Dermis microvascular lymphatic vessel endothelial cell (primary cell): ENCODE data around the gene SUV39H2. TPM values are rescaled to one million over a fixed set of nuclear protein-coding genes. Genes with fewer than 3 reads are reported as not detected.
"Not testable (repeated sequence)": the region's sequence is repeated elsewhere in the genome, so short reads cannot be mapped to it uniquely, and the experiment has no call there.

Source experiments
- DNase-seq, 2 donors: peaks; one replicate each; pipeline versions ENCODE4 v3.0.0 to v3.0.0-alpha.2; 2010; ENCODE audit warnings: low read depth in 2 of 2
- total RNA-seq: library from RNA; depleted of rRNA; stranded (reverse); fragments of >200 nt; gene quantifications from 2 replicates; pipeline ENCODE4 v1.2.1, GENCODE V29; 2014

Gene SUV39H2
- 9.9 and 12.2 TPM in 2 replicates for total RNA-seq

- peak; percentile 81 to 97 for DNase-seq
These were observed at the start of gene SUV39H2 for GRCh38 chr10:14878266-14879123. Gene SUV39H2, plus strand, starts transcription at chr10:14878866. Its CDS starts 23 bp downstream, at chr10:14878889.

- DNase-seq = no peak
These were observed 45.6 kb upstream of the SUV39H2 start for GRCh38 chr10:14833106-14833505.

- DNase-seq = no peak
These were observed 42.5 kb upstream of the SUV39H2 start for GRCh38 chr10:14836208-14836607.

- no peak for DNase-seq
These were observed 41.5 kb upstream of the SUV39H2 start for GRCh38 chr10:14837003-14837756.

- peak; percentile 99 for DNase-seq
These were observed 40.7 kb upstream of the SUV39H2 start, which contains the start of the genes CDNF, HSPA14 and MSANTD7 for GRCh38 chr10:14837757-14838581. Gene CDNF, minus strand, starts transcription at chr10:14838037. Its CDS starts 91 bp downstream, at chr10:14837946. Gene HSPA14, plus strand, starts transcription at chr10:14838306. Its CDS starts 97 bp downstream, at chr10:14838403. Gene MSANTD7, plus strand, starts transcription at chr10:14838306. Its CDS starts 3,979 bp downstream, at chr10:14842285.

- DNase-seq = peak in 1 of 2 donors; percentile 36
These were observed 39.9 kb upstream of the SUV39H2 start for GRCh38 chr10:14838582-14839304.

- no peak for DNase-seq
These were observed 39.4 kb upstream of the SUV39H2 start for GRCh38 chr10:14839305-14839695.

- DNase-seq = no peak
These were observed 38.5 kb upstream of the SUV39H2 start for GRCh38 chr10:14840178-14840577.

- DNase-seq = no peak
These were observed 35.2 kb upstream of the SUV39H2 start for GRCh38 chr10:14843327-14843988.

GRCh38 chr10:14844948-14845347 lies 33.7 kb upstream of the SUV39H2 start:
- no peak for DNase-seq

- no peak for DNase-seq
These were observed 26.4 kb upstream of the SUV39H2 start for GRCh38 chr10:14852236-14852635.

GRCh38 chr10:14855453-14855852 lies 23.2 kb upstream of the SUV39H2 start:
- DNase-seq = no peak

GRCh38 chr10:14858338-14858960 lies 20.2 kb upstream of the SUV39H2 start:
- no peak for DNase-seq

- no peak for DNase-seq
These were observed 19.6 kb upstream of the SUV39H2 start for GRCh38 chr10:14859043-14859442.

- no peak for DNase-seq
These were observed 18.9 kb upstream of the SUV39H2 start for GRCh38 chr10:14859775-14860174.

- no peak for DNase-seq
These were observed 17.9 kb upstream of the SUV39H2 start for GRCh38 chr10:14860791-14861190.

GRCh38 chr10:14864466-14864865 lies 14.2 kb upstream of the SUV39H2 start:
- not testable (repeated sequence) for DNase-seq

- not testable (repeated sequence) for DNase-seq
These were observed 13.8 kb upstream of the SUV39H2 start for GRCh38 chr10:14864871-14865270.

GRCh38 chr10:14873090-14873760 lies 5.4 kb upstream of the SUV39H2 start:
- no peak for DNase-seq
